PC-3 (cell line): ENCODE data around the gene DNAH10.

Source experiments
- CTCF ChIP-seq: fragments of 300-600 bp; sonication (generic); conservative IDR thresholded peaks from 2 replicates; pipeline ENCODE4 v1.5.1; 2017; ENCODE audit warnings: antibody characterized with exemption, low read depth, mild to moderate bottlenecking, low read length
- EZH2 ChIP-seq: fragments of 300-600 bp; sonication (generic); IDR thresholded peaks from one replicate; pipeline ENCODE4 v1.6.1; 2017; ENCODE audit warnings: antibody characterized with exemption, mild to moderate bottlenecking, low read length; ENCODE audit not compliant: unreplicated experiment
- EZH2phosphoT487 ChIP-seq: fragments of 300-600 bp; sonication (generic); IDR thresholded peaks from 2 replicates; pipeline ENCODE4 v1.6.1; 2018; ENCODE audit warnings: mild to moderate bottlenecking, antibody characterized with exemption, low read length, borderline replicate concordance

- TF ChIP-seq CTCF (no peak), EZH2 (no peak), EZH2phosphoT487 (no peak)
Measured at GRCh38 chr12:123748161-123748560, 13.9 kb upstream of the DNAH10 start.
